ENCODE measurements around the gene AGAP1.

GRCh38 chr2:236026841-236027240, 533.0 kb downstream of the AGAP1 start:
- TF ChIP-seq POLR2AphosphoS5 (IDR thresholded peaks at IDR 0.05; ENCODE audit: insufficient read depth, low read depth, low read length) = no peak
- no peak for TF ChIP-seq JUN (IDR thresholded peaks at IDR 0.05; ENCODE audit: borderline replicate concordance, insufficient read depth, insufficient read length, low read depth)
- no peak for TF ChIP-seq CTCF (IDR thresholded peaks at IDR 0.05; ENCODE audit: extremely low read depth in 1 of 2, insufficient read depth in 1 of 2, low read depth in 1 of 2, low read length in 2 of 2)
- TF ChIP-seq POLR2A (IDR thresholded peaks at IDR 0.05; ENCODE audit: low read depth, low read length) = no peak
- no peak for TF ChIP-seq MYC (IDR thresholded peaks at IDR 0.05; ENCODE audit: low read depth, low read length)
- no peak for TF ChIP-seq FOS (IDR thresholded peaks at IDR 0.05; ENCODE audit: borderline replicate concordance, insufficient read depth, low read length)

All from endothelial cell of umbilical vein (primary cell).